ENCODE data around the gene DRD2. TPM values are rescaled to one million over a fixed set of nuclear protein-coding genes. Genes with fewer than 3 reads are reported as not detected.

The DRD2 gene
- total and polyA plus RNA-seq, 2 experiments from 2014 or later = 0.59 to 0.67 TPM

GRCh38 chr11:113476553-113476952, 1.4 kb upstream of the DRD2 start:
- Histone ChIP-seq H3K4me2 (no peak overlapping the region), H3K79me2 (no peaks in the 10 kb centered on the region), H3K36me3 (replicated peaks; ENCODE audit: insufficient read depth, low read depth) (no peaks in the 10 kb centered on the region), H3K9me2 (replicated peaks; ENCODE audit: insufficient read depth) (no peaks in the 10 kb centered on the region), H3K9me3 (ENCODE audit: low read depth) (no peaks in the 10 kb centered on the region), H2AFZ (no peak overlapping the region), H4K20me1 (ENCODE audit: insufficient read depth, poor library complexity, severe bottlenecking) (peaks cover 3% of the 10 kb centered on the region), H3K4me3 (no peak overlapping the region), H3K4me1 (ENCODE audit: insufficient read depth) (peaks cover 4% of the 10 kb centered on the region), H3K27me3 (peaks cover 68% of the 10 kb centered on the region), H3K27ac (no peak overlapping the region)
- 100% methylated on average over 3 of the region's 3 CpGs for WGBS (ENCODE audit: low lambda C conversion rate, missing lambda C conversion rate)
- DNase-seq (ENCODE audit: low spot score) = no peak
- TF ChIP-seq CTCF (IDR thresholded peaks at IDR 0.05; ENCODE audit: poor library complexity) (no peak), EZH2 (IDR thresholded peaks at IDR 0.05; ENCODE audit: borderline replicate concordance) (no peak), EZH2phosphoT487 (IDR thresholded peaks at IDR 0.05; ENCODE audit: low read depth, severe bottlenecking, unreplicated experiment) (no peak)

- Histone ChIP-seq H3K9me2 (replicated peaks; ENCODE audit: insufficient read depth) (no peaks in the 10 kb centered on the region), H3K27me3 (peaks cover 63% of the 10 kb centered on the region), H3K4me1 (ENCODE audit: insufficient read depth) (peaks cover 4% of the 10 kb centered on the region), H3K9me3 (ENCODE audit: low read depth) (no peaks in the 10 kb centered on the region), H3K36me3 (replicated peaks; ENCODE audit: insufficient read depth, low read depth) (no peaks in the 10 kb centered on the region), H4K20me1 (ENCODE audit: insufficient read depth, poor library complexity, severe bottlenecking) (peaks cover 3% of the 10 kb centered on the region), H3K27ac (no peak overlapping the region), H3K4me2 (peak overlapping the region; percentile 84), H3K4me3 (peak overlapping the region; percentile 13), H3K79me2 (no peaks in the 10 kb centered on the region), H2AFZ (no peak overlapping the region)
- no peak for TF ChIP-seq CTCF (IDR thresholded peaks at IDR 0.05; ENCODE audit: poor library complexity)
- 1% methylated on average over 65 of the region's 70 CpGs for WGBS (ENCODE audit: low lambda C conversion rate, missing lambda C conversion rate)
- peak; percentile 92 for DNase-seq (ENCODE audit: low spot score)
Observed at GRCh38 chr11:113474362-113475159, 637 bp downstream of the DRD2 start.

DNA sequence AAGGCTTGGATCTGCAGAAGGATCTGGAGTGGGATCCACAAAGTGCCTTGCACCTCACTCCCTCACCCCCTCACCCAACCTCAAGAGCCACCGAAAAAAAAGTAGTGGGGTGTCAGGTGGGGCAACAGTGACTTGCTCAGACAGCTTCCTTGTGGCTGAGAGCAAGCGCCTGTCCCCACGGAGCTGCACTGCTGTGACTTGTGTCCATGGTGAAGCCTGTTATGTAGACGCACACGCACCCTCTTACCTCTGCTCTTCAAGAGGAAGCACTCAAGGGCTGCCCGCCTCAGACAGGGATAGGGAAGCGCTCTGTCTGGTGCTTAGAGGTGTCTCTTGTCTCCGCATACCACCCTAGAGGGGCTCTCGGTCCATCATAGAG, 1.2 kb downstream of the DRD2 start:
- H3K9me3 ChIP-seq (ENCODE audit: low read depth) = no peaks in the 10 kb centered on the region
- TF ChIP-seq EZH2phosphoT487 (IDR thresholded peaks at IDR 0.05; ENCODE audit: low read depth, severe bottlenecking, unreplicated experiment) = no peak
- no peak for TF ChIP-seq CTCF (IDR thresholded peaks at IDR 0.05; ENCODE audit: poor library complexity)
- no peak for TF ChIP-seq EZH2 (IDR thresholded peaks at IDR 0.05; ENCODE audit: borderline replicate concordance)
- no peak overlapping the region for H3K4me3 ChIP-seq
- H2AFZ ChIP-seq = no peak overlapping the region
- H3K4me2 ChIP-seq = peak overlapping the region; percentile 84
- no peaks in the 10 kb centered on the region for H3K36me3 ChIP-seq (replicated peaks; ENCODE audit: insufficient read depth, low read depth)
- peaks cover 3% of the 10 kb centered on the region for H4K20me1 ChIP-seq (ENCODE audit: insufficient read depth, poor library complexity, severe bottlenecking)
- peaks cover 4% of the 10 kb centered on the region for H3K4me1 ChIP-seq (ENCODE audit: insufficient read depth)
- no peak for DNase-seq (ENCODE audit: low spot score)
- WGBS (ENCODE audit: low lambda C conversion rate, missing lambda C conversion rate) = 38% methylated on average over 9 of the region's 9 CpGs
- no peak overlapping the region for H3K27ac ChIP-seq
- no peaks in the 10 kb centered on the region for H3K79me2 ChIP-seq
- H3K9me2 ChIP-seq (replicated peaks; ENCODE audit: insufficient read depth) = no peaks in the 10 kb centered on the region
- H3K27me3 ChIP-seq = peaks cover 57% of the 10 kb centered on the region
